Forelimb muscle (tissue), 1 donor: ENCODE measurements around the gene NUAK2. TPM values are rescaled to one million over a fixed set of nuclear protein-coding genes. Genes with fewer than 3 reads are reported as not detected.

Experiments
- DNase-seq: peaks from one replicate; pipeline ENCODE4 v3.0.0-alpha.2; 2013; ENCODE audit warnings: low read depth
- polyA plus RNA-seq: library from polyadenylated mRNA; unstranded; fragments of 120-200 nt; gene quantifications from one replicate; pipeline ENCODE4 v1.2.1, GENCODE V29; 2013; ENCODE audit not compliant: insufficient read length

NUAK2 gene
- polyA plus RNA-seq, 1 donor, result 0.49 TPM

DNA sequence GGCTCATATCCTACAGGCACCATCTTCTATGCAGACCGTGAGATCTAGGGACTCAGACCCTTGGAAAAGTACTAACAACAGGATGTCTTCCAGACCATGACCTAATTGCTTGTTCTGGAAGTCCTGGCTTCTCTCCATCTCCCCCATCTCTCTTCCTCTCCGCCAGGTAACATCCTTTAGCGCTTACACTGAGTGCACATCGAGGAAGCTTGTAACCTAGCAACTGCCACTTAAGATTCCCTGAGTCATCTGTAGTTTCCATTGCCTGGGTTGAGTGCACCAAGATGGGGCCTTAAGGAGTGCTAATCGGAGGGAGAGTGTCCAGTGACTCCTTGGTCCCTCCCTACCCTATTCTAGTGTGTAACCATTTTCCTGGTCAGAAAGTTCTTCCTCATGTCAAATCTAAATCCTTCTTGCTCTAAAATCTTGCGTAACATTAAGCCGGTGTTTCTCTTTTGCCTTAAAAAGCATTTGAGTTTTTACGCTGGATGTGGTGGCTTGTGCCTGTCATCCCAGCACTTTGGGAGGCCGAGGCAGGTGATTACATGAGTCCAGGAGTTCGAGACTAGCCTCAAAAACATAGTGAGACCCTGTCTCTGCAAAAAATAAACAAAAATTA lies 25.5 kb upstream of the NUAK2 start:
- no peak for DNase-seq

GRCh38 chr1:205345761-205346160 lies 24.2 kb upstream of the NUAK2 start:
- DNase-seq, result no peak

GRCh38 chr1:205344066-205344928 lies 22.8 kb upstream of the NUAK2 start:
- DNase-seq, result no peak

- DNase-seq, result no peak
Measured at GRCh38 chr1:205343431-205344065, 22.0 kb upstream of the NUAK2 start.

DNA sequence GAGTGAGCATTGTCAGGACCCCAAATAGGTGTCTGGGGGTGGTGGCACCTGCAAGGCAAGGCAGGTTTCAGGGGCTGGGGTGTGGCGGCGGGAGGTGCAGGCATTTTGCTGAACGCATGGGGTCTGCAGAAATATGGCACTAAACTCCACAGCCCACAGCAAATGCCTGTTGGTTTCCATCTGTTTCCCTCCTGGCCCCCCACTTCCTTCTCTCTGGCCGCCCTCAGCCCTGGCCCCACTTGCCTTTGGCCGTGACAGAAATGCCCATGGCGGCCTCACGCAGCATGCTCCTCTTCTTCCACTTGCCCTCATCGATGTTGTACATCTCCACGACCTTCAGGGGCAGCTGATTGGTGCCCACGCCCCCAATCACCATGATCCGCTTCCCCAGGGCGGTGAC lies 21.4 kb upstream of the NUAK2 start:
- DNase-seq, result no peak

DNA sequence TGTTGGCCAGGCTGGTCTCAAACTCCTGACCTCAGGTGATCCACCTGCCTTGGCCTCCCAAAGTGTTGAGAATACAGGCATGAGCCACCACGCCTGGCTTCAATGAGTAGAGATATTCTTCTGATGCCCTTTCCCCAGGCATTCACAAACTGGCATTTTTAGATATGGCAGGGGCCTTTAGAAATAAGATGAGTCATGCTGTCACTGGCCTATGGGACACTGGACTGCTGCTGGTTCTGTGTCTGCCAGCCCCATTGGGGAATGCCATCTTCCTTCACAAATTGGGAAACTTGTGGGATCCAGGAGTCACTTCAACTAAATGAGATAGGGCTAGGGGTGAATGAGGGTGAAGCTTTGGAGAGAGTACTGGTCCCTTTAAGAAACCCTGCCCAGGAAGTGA lies 19.1 kb upstream of the NUAK2 start:
- DNase-seq, result no peak

- no peak for DNase-seq
Measured at GRCh38 chr1:205339717-205340116, 18.2 kb upstream of the NUAK2 start.

DNA sequence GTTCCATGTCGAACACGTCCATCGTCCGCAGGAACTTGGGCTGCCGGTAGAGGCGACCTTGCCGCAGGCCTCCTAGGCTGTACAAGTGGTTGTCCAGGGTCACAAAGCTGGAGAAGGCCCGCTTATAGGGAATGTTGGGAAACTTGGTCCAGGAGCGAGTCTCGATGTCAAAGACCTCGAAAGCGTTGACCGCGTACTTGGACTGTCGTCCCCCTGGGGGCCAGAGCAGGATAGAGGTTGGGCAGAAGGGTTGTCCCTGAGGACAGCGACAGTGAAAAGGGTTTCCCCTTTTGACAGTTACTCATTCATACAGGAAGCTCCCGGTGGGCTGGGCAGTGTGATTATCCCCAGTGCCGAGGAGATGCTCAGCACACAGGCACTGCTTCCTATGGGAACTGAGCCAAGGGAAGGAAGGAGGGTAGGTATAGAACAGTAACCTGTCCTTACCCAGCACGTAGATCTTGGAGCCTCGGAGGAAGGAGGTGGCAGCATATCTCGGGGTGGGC lies 17.7 kb upstream of the NUAK2 start:
- DNase-seq, result no peak

DNA sequence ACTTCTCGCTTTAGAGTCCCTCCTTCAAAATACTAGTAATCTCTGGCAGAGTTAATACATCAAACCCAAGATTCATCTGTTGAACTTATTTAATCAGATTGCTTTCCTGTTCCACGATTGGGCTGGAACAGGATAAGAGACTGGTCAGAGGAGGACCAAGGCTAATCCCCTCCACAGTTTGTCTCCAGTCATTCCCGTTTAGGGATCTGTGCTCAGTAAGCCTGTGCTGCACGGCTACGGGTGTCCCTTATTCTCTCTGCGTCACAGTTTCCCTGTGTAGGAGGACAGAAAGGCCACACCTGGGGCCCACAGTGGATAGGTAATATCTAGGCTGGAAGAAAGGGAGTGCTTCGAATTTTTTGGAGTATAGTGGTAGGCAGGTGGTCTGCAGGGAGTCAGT lies 16.5 kb upstream of the NUAK2 start:
- DNase-seq, result no peak

GRCh38 chr1:205337481-205337880 lies 15.9 kb upstream of the NUAK2 start:
- no peak for DNase-seq

GRCh38 chr1:205335692-205336091 lies 14.1 kb upstream of the NUAK2 start:
- no peak for DNase-seq

DNA sequence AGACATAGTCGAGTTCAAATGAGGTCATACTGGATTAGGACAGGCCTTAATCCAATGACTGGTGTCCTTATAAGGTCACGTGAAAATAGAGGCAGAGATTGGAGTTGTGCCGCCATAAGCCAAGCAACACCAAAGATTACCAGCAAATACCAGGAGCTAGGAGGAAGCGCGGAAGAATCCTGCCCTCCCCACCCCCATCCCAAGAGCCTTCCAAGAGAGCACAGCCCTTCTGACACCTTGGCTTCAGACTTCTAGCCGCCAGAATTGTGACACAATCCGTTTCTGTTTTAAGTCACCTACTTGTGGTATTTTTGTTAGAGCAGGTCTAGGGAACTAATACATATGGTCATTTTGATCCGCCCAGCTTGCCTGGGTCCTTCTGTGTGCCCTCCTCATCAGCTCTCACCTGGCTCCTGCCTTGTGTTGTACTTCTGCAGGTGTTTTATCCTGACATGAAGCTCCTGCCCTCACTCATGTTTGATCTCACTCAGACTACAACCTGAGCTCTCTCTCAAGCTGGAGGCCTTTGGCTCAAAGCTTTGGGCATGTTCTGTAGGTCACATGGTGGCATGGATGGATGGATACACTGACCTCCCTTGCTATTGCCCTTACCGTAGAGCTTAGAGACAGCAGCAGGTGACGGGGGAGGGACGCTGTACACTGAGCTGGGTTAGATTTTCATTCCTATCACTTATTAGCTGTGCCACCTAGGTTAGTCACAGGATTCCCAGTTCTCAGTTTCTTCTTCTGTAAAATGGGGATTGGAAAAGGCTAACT lies 10.7 kb upstream of the NUAK2 start:
- DNase-seq, result no peak

- no peak for DNase-seq
Measured at GRCh38 chr1:205330150-205330549, 8.6 kb upstream of the NUAK2 start.

GRCh38 chr1:205329719-205330118 lies 8.2 kb upstream of the NUAK2 start:
- DNase-seq, result no peak

GRCh38 chr1:205328476-205328875 lies 6.9 kb upstream of the NUAK2 start:
- DNase-seq, result no peak

- DNase-seq, result no peak
Measured at GRCh38 chr1:205326812-205327466, 5.4 kb upstream of the NUAK2 start.

DNA sequence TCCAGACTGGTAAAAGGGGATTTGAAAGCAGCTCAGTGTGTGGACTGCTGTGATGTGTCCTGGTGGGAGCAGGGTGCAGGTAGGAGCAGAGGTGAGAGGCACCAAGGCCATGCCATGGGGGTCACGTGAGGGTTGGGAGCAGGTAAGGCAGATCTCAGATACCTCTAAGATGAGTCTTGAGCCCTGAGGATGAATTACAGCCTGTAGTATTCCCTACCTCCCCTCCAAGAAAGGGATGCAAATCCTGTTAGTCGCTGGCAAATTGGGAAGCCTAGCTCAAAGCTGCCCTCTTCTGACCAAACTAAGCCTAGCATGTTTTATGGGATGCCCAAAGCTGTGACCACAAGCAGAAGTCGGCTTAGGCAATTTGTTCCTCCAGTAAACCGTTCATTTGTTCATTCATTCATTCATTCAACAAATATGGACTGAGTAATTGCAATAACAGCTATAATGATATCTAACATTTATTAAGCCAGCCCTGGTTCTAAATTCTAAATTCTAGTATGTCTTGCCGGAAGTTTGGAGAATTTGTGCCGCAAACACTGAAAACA lies 3.9 kb upstream of the NUAK2 start:
- DNase-seq, result no peak

DNA sequence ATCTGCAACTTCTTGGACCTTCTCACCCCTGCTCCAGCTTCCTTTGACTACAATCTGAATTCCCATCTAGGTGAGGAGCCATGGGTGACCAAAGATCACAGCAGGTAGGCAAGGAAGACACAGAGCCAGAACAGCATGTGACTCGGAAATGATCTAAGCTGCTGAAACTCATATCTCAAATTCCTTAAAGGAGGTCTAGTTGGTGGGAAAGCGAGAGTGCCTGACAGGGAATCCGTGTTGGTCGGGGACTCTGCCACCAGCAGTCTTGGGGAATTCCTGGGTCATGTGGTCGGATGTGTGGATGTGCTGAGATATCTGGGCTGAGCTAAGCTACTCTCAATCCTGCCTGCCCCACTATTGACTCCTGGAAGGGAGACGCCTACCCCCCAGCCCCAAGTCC lies 3.2 kb upstream of the NUAK2 start:
- no peak for DNase-seq

DNA sequence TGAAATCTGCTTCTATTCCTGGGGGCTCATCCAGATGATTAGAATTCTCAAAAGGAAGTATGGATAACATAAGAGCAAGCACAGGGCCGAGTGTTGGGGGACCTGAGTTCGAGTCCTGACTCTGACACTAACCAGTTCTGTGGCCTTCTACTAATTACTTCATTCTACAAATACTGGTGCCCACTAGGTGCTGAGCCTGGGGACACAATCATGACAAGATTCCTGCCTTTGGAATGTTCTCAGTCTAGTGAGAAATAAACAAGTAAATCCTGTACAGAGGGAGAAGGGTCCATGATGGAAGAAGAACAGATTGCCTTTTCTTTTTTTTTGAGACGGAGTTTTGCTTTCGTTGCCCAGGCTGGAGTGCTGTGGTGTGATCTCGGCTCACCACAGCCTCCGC lies 2.2 kb upstream of the NUAK2 start:
- DNase-seq, result no peak

DNA sequence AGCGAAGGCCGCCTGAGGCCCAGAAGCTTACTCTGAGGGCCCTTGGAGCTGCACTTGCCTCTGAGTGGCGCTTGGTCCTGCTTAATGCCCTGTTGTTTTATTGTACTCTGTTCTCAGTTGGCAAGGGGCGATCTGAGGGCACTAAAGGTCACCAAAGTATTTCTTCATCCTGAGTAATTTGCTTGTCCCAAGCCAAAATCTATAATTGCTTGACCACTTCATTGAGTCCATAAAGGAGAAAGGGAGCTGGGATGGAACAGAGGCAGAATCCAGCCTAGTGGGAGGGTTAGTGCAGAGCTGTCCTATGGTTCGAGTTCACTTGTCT lies 376 bp upstream of the NUAK2 start:
- DNase-seq, result no peak
